Activated CD4-positive, alpha-beta T cell treated with anti-CD3 and anti-CD28 coated beads, Interleukin-2, amount 10 ng/mL, durations not matched to agents 7 days and 5 days (primary cell): Measurements from ENCODE around the gene COX7A2L. TPM values are rescaled to one million over a fixed set of nuclear protein-coding genes. Genes with fewer than 3 reads are reported as not detected.

Experiments
- CTCF ChIA-PET: fragments of 350-600 bp; sonication (Branson Sonifier 250); formaldehyde crosslinking; loops from one replicate; lab custom pipeline; 2021; ENCODE audit warnings: antibody characterized with exemption; lab: Charles Lee
- POLR2A ChIA-PET: fragments of 350-600 bp; sonication (Branson Sonifier 250); formaldehyde crosslinking; loops from one replicate; lab custom pipeline; 2021; ENCODE audit warnings: antibody characterized with exemption; lab: Charles Lee
- DNase-seq: peaks from one replicate; pipeline ENCODE4 v3.0.0-alpha.2; 2020
- H3K27ac Mint-ChIP-seq: one replicate; pipeline ENCODE4 v1.8.0; 2021; ENCODE audit warnings: mild to moderate bottlenecking, moderate library complexity, mixed read lengths
- H3K27me3 Mint-ChIP-seq: one replicate; pipeline ENCODE4 v1.8.0; 2021; ENCODE audit warnings: mixed read lengths
- H3K36me3 Mint-ChIP-seq: one replicate; pipeline ENCODE4 v1.8.0; 2021; ENCODE audit warnings: low read depth, mixed read lengths
- H3K4me1 Mint-ChIP-seq: one replicate; pipeline ENCODE4 v1.8.0; 2021; ENCODE audit warnings: mixed read lengths
- H3K4me3 Mint-ChIP-seq: one replicate; pipeline ENCODE4 v1.8.0; 2021; ENCODE audit warnings: mild to moderate bottlenecking, moderate library complexity, mixed read lengths
- H3K9me3 Mint-ChIP-seq: one replicate; pipeline ENCODE4 v1.8.0; 2021; ENCODE audit warnings: mixed read lengths
- total RNA-seq, 2 experiments: library from RNA; stranded (reverse); gene quantifications; one replicate each; pipeline ENCODE4 v1.2.3, GENCODE V29; 2021

The COX7A2L gene
- total RNA-seq, 2 experiments from 2014 or later, result 86.4 to 92.1 TPM

- no peaks in the 10 kb centered on the region for H3K27me3 Mint-ChIP-seq
- ChIA-PET POLR2A (no interaction called here), CTCF (no interaction called here)
- DNase-seq, result no peak
- H3K36me3 Mint-ChIP-seq, result peaks cover 63% of the 10 kb centered on the region
- peaks cover 4% of the 10 kb centered on the region for H3K9me3 Mint-ChIP-seq
- H3K4me1 Mint-ChIP-seq, result peaks cover 37% of the 10 kb centered on the region
- no peak overlapping the region for H3K4me3 Mint-ChIP-seq
- H3K27ac Mint-ChIP-seq, result no peak overlapping the region
Measured at GRCh38 chr2:42303252-42303651, 57.8 kb downstream of the COX7A2L start.

GRCh38 chr2:42300527-42300926 is 60.5 kb downstream of the COX7A2L start:
- peaks cover 74% of the 10 kb centered on the region for H3K36me3 Mint-ChIP-seq
- POLR2A ChIA-PET, result no interaction called here
- no peak overlapping the region for H3K27ac Mint-ChIP-seq
- peaks cover 7% of the 10 kb centered on the region for H3K9me3 Mint-ChIP-seq
- no peak overlapping the region for H3K4me3 Mint-ChIP-seq
- peaks cover 49% of the 10 kb centered on the region for H3K4me1 Mint-ChIP-seq
- H3K27me3 Mint-ChIP-seq, result no peaks in the 10 kb centered on the region
- CTCF ChIA-PET, result interaction anchor here (0.5 to 0.6 kb wide), 2 partner anchors 253 to 314 kb away, joined by 3 to 4 read pairs; no protein-coding TSS in a partner anchor
- no peak for DNase-seq

Other genes starting within 250 kb of the COX7A2L start
- 10 to 100 TPM; 93.8 to 99.6 TPM for gene EML4, start 191.9 kb downstream of the COX7A2L start, total RNA-seq
- gene KCNG3, start 132.8 kb upstream of the COX7A2L start, total RNA-seq, result under 1 TPM; 0.04 to 0.12 TPM
- gene MTA3, start 207.4 kb upstream of the COX7A2L start, total RNA-seq, result 10 to 100 TPM; 34.5 to 36.5 TPM